ENCODE data around the gene SLC13A4. TPM values are rescaled to one million over a fixed set of nuclear protein-coding genes. Genes with fewer than 3 reads are reported as not detected.
A peak's percentile ranks its signal among the peaks of the same experiment; 100 is the strongest.

Gene SLC13A4
- total RNA-seq, 1 experiment from 2014 or later: not detected

DNA sequence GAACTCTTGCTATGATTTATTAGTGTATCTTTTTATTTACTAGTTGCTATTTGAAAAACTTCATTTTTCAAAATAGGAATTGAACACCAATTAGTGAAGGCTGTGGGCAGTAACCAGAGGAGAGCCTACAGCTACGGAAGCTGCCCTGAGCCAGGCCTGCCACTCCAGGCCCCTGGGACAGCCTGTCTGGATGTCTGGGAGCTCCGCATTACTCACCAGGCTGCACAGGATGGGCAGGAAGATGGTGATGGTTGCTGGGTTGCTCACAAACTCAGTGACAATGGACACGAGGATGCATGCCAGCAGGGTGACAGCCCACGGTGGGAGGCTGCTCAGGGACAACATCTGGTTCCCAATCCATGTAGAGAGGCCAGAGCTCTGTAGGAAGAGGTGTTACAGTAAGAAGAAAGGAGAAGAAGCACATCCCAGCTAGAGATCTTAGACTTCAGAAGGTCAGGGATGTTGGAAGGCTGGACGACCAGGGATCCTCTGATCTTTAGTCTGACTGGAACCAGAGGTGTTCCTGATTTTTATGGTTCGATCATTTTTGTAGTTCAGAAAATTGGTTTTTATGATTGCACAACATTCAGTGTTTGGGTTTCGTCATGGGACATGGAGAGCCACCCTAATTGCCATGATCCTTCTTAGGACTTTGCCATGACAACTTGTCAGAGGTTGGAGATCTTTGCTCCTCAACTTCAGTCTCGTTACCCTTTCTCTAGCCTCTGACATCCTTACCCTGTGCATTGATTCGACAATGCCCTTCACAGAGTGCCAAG, 42.5 kb downstream of the SLC13A4 start:
- no peak for ATAC-seq
- ChIA-PET CTCF (no interaction called here), POLR2A (no interaction called here)
- no peaks in the 10 kb centered on the region for H3K36me3 ChIP-seq (ENCODE audit: control insufficient read depth, insufficient read depth, low read length)
- intact Hi-C loops (cut with micrococcal nuclease; ENCODE audit: unreplicated experiment): no loop called here
- no peaks in the 10 kb centered on the region for H3K4me1 ChIP-seq (ENCODE audit: control insufficient read depth, insufficient read depth, low read length)
- H3K9me3 ChIP-seq (ENCODE audit: control insufficient read depth, insufficient read depth, low read depth, low read length): no peaks in the 10 kb centered on the region
- in situ Hi-C loops (cut with HindIII; ENCODE audit: low pct_unique_long_range_greater_than_20kb, low sequenced_read_pairs): no loop called here
- H3K27me3 ChIP-seq (ENCODE audit: control insufficient read depth, insufficient read depth, low read length): no peaks in the 10 kb centered on the region
- no peak overlapping the region for H3K27ac ChIP-seq (ENCODE audit: low read length)
- no peak for DNase-seq (ENCODE audit: low read depth, low spot score)
- H3K4me3 ChIP-seq (ENCODE audit: low read depth in 2 of 2, low read length in 2 of 2): no peak overlapping the region
- no peak for TF ChIP-seq SIN3A (IDR thresholded peaks at IDR 0.05; ENCODE audit: borderline replicate concordance, insufficient read depth, low read depth, low read length)
- TF ChIP-seq TCF7L2 (IDR thresholded peaks at IDR 0.05; ENCODE audit: low read depth, low read length): no peak
- BruUV-seq (replicated peaks): no TSS peak

DNA sequence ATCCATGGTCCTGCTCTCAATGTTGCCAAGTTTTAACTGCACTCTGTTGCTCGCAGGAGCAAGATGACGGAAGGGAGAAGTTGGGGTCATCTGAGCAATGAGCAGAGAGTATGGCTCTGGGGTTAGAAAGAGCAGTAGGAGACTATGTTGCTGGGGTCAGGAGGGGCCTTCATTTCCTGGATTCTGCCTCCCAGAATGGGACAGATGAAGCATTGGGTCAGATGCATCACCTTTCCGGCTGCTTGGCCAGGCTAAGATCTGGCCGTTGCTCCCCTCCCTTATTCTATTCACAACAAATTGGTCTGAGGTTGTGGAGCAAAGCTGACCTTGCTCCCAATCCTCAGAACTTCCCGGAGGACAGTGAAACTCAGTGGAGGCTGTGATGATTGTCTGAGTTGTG, 43.3 kb downstream of the SLC13A4 start:
- intact Hi-C loops (cut with micrococcal nuclease; ENCODE audit: unreplicated experiment) (no loop called here), in situ Hi-C loops (cut with HindIII; ENCODE audit: low pct_unique_long_range_greater_than_20kb, low sequenced_read_pairs) (no loop called here)
- no TSS peak for BruUV-seq (replicated peaks)
- CTCF ChIA-PET: no interaction called here
- Histone ChIP-seq H3K4me3 (ENCODE audit: low read depth in 2 of 2, low read length in 2 of 2) (no peak overlapping the region), H3K36me3 (ENCODE audit: control insufficient read depth, insufficient read depth, low read length) (no peaks in the 10 kb centered on the region), H3K27me3 (ENCODE audit: control insufficient read depth, insufficient read depth, low read length) (no peaks in the 10 kb centered on the region), H3K9me3 (ENCODE audit: control insufficient read depth, insufficient read depth, low read depth, low read length) (no peaks in the 10 kb centered on the region), H3K4me1 (ENCODE audit: control insufficient read depth, insufficient read depth, low read length) (no peaks in the 10 kb centered on the region), H3K27ac (ENCODE audit: low read length) (no peak overlapping the region)
- POLR2A ChIA-PET: no interaction called here
- DNase-seq (ENCODE audit: low read depth, low spot score) (no peak), ATAC-seq (no peak)
- TF ChIP-seq TCF7L2 (IDR thresholded peaks at IDR 0.05; ENCODE audit: low read depth, low read length): no peak
- TF ChIP-seq, protein P1, sequence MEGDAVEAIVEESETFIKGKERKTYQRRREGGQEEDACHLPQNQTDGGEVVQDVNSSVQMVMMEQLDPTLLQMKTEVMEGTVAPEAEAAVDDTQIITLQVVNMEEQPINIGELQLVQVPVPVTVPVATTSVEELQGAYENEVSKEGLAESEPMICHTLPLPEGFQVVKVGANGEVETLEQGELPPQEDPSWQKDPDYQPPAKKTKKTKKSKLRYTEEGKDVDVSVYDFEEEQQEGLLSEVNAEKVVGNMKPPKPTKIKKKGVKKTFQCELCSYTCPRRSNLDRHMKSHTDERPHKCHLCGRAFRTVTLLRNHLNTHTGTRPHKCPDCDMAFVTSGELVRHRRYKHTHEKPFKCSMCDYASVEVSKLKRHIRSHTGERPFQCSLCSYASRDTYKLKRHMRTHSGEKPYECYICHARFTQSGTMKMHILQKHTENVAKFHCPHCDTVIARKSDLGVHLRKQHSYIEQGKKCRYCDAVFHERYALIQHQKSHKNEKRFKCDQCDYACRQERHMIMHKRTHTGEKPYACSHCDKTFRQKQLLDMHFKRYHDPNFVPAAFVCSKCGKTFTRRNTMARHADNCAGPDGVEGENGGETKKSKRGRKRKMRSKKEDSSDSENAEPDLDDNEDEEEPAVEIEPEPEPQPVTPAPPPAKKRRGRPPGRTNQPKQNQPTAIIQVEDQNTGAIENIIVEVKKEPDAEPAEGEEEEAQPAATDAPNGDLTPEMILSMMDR (IDR thresholded peaks at IDR 0.05): no peak
- TF ChIP-seq SIN3A (IDR thresholded peaks at IDR 0.05; ENCODE audit: borderline replicate concordance, insufficient read depth, low read depth, low read length): no peak
- TF ChIP-seq, protein P2, sequence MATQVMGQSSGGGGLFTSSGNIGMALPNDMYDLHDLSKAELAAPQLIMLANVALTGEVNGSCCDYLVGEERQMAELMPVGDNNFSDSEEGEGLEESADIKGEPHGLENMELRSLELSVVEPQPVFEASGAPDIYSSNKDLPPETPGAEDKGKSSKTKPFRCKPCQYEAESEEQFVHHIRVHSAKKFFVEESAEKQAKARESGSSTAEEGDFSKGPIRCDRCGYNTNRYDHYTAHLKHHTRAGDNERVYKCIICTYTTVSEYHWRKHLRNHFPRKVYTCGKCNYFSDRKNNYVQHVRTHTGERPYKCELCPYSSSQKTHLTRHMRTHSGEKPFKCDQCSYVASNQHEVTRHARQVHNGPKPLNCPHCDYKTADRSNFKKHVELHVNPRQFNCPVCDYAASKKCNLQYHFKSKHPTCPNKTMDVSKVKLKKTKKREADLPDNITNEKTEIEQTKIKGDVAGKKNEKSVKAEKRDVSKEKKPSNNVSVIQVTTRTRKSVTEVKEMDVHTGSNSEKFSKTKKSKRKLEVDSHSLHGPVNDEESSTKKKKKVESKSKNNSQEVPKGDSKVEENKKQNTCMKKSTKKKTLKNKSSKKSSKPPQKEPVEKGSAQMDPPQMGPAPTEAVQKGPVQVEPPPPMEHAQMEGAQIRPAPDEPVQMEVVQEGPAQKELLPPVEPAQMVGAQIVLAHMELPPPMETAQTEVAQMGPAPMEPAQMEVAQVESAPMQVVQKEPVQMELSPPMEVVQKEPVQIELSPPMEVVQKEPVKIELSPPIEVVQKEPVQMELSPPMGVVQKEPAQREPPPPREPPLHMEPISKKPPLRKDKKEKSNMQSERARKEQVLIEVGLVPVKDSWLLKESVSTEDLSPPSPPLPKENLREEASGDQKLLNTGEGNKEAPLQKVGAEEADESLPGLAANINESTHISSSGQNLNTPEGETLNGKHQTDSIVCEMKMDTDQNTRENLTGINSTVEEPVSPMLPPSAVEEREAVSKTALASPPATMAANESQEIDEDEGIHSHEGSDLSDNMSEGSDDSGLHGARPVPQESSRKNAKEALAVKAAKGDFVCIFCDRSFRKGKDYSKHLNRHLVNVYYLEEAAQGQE (IDR thresholded peaks at IDR 0.05; ENCODE audit: insufficient read depth in 1 of 2, low read depth in 2 of 2, low read length in 1 of 2): no peak
- no peak for TF ChIP-seq POLR2AphosphoS5 (IDR thresholded peaks at IDR 0.05; ENCODE audit: low read depth, low read length)

DNA sequence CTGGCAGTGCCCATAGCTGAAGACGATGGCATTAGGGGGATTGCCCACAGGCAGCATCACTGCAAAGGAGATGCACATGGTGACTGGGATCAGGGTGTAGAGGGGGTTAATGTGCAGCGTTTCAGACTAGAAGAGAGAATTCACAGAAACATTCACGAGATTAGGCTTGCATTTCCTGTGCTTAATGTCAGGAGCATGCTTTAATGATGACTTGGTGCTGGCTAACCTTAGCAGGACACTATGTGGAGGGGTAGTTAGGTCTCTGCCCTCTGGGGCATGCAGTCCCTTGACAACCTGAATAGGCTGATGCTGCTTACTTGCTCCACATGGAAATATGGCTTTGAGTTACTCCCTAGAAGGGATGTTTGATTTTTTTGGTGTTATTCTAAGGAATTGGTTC, 43.9 kb downstream of the SLC13A4 start:
- intact Hi-C loops (cut with micrococcal nuclease; ENCODE audit: unreplicated experiment): no loop called here
- no peaks in the 10 kb centered on the region for H3K9me3 ChIP-seq (ENCODE audit: control insufficient read depth, insufficient read depth, low read depth, low read length)
- in situ Hi-C loops (cut with HindIII; ENCODE audit: low pct_unique_long_range_greater_than_20kb, low sequenced_read_pairs): no loop called here
- DNase-seq (ENCODE audit: low read depth, low spot score) (no peak), ATAC-seq (peak; percentile 51; the same call in 1 of the 2 replicates)
- TF ChIP-seq TCF7L2 (IDR thresholded peaks at IDR 0.05; ENCODE audit: low read depth, low read length): no peak
- no peak for TF ChIP-seq SIN3A (IDR thresholded peaks at IDR 0.05; ENCODE audit: borderline replicate concordance, insufficient read depth, low read depth, low read length)
- TF ChIP-seq POLR2AphosphoS5 (IDR thresholded peaks at IDR 0.05; ENCODE audit: low read depth, low read length): no peak
- TF ChIP-seq, protein P1 (IDR thresholded peaks at IDR 0.05): no peak
- TF ChIP-seq, protein P2 (IDR thresholded peaks at IDR 0.05; ENCODE audit: insufficient read depth in 1 of 2, low read depth in 2 of 2, low read length in 1 of 2): no peak
- POLR2A ChIA-PET: interaction anchor here (0.6 kb wide), 1 partner anchor 26 kb away, joined by 10 read pairs; no protein-coding TSS in a partner anchor
- no peak overlapping the region for H3K4me3 ChIP-seq (ENCODE audit: low read depth in 2 of 2, low read length in 2 of 2)
- CTCF ChIA-PET: no interaction called here
- H3K27ac ChIP-seq (ENCODE audit: low read length): no peak overlapping the region
- BruUV-seq (replicated peaks): no TSS peak
- no peaks in the 10 kb centered on the region for H3K27me3 ChIP-seq (ENCODE audit: control insufficient read depth, insufficient read depth, low read length)
- H3K36me3 ChIP-seq (ENCODE audit: control insufficient read depth, insufficient read depth, low read length): no peaks in the 10 kb centered on the region
- no peaks in the 10 kb centered on the region for H3K4me1 ChIP-seq (ENCODE audit: control insufficient read depth, insufficient read depth, low read length)
